ENCODE data around the gene TIMM44.

The TIMM44 gene

GRCh38 chr19:7912697-7913564 lies 30.5 kb downstream of the TIMM44 start:
- no peak for DNase-seq

- DNase-seq = no peak
Observed at GRCh38 chr19:7912144-7912696, 31.2 kb downstream of the TIMM44 start.

- DNase-seq = no peak
Observed at GRCh38 chr19:7911508-7912143, 31.8 kb downstream of the TIMM44 start.

GRCh38 chr19:7910321-7911161 lies 32.9 kb downstream of the TIMM44 start:
- DNase-seq = no peak

GRCh38 chr19:7909471-7910067 lies 33.9 kb downstream of the TIMM44 start:
- no peak for DNase-seq

- DNase-seq = no peak
Observed at GRCh38 chr19:7908742-7909461, 34.6 kb downstream of the TIMM44 start.

- no peak for DNase-seq
Observed at GRCh38 chr19:7908078-7908699, 35.3 kb downstream of the TIMM44 start.

- DNase-seq = no peak
Observed at GRCh38 chr19:7907544-7907943, 35.9 kb downstream of the TIMM44 start.

- DNase-seq = no peak
Observed at GRCh38 chr19:7907122-7907521, 36.3 kb downstream of the TIMM44 start.

GRCh38 chr19:7905859-7906258 lies 37.6 kb downstream of the TIMM44 start:
- DNase-seq = no peak

- DNase-seq = no peak
Observed at GRCh38 chr19:7905268-7905667, 38.2 kb downstream of the TIMM44 start.

- no peak for DNase-seq
Observed at GRCh38 chr19:7904074-7905020, 39.1 kb downstream of the TIMM44 start.

GRCh38 chr19:7903244-7904073 lies 40.0 kb downstream of the TIMM44 start, which contains the start of gene MAP2K7:
Gene MAP2K7 (plus strand): TSS chr19:7903877. CDS start chr19:7903945, 68 bp downstream.
- DNase-seq = peak; percentile 99

- DNase-seq = no peak
Observed at GRCh38 chr19:7902796-7903243, 40.6 kb downstream of the TIMM44 start.

- DNase-seq = no peak
Observed at GRCh38 chr19:7901337-7901736, 42.1 kb downstream of the TIMM44 start.

GRCh38 chr19:7900931-7901330 lies 42.5 kb downstream of the TIMM44 start:
- DNase-seq = no peak

GRCh38 chr19:7900401-7900870 lies 43.0 kb downstream of the TIMM44 start:
- DNase-seq = no peak

- no peak for DNase-seq
Observed at GRCh38 chr19:7899751-7900378, 43.6 kb downstream of the TIMM44 start.
